ENCODE results near the gene CLTCL1. TPM values are rescaled to one million over a fixed set of nuclear protein-coding genes. Genes with fewer than 3 reads are reported as not detected.

The CLTCL1 gene
- total RNA-seq, 1 experiment from 2014 or later, result 7.1 TPM

DNA sequence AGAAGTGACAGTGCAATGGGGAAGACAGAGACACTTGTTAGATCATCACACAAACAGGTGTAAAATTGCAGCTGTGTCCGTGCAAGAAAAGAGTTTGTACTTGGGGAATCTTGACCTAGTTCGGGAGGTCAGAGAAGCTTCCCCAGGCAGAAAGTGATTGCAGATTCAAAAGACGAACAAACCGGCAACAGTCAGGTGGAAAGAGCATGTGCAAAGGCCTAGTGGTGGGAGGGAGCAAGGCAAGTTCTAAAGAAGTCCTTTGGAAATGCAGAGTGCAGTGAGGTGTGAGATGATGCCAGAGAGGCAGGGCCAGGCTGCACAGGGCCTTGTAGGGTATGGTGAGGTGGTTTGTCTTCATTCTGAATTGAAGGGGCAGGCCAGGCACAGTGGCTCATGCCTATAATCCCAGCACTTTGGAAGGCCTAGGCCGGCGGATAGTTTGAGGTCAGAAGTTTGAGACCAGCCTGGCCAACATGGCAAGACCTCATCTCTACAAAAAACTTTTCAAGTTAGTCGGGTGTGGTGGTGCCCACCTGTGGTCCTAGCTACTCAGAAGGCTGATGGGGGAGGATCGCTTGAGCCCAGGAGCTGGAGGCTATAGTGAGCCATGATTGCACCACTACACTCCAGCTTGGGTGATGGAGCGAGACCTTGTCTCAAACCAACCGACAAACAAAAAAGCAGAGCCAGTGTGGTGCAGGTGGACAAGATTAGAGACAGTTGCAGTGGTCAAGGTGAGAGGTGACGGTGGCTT is 145.1 kb downstream of the CLTCL1 start:
- no peak overlapping the region for H3K4me2 ChIP-seq (ENCODE audit: low read length)
- peaks cover 3 to 11% of the 10 kb centered on the region in 2 experiments for H3K4me1 ChIP-seq (ENCODE audit: control insufficient read depth in 1 of 2, insufficient read depth in 2 of 2, low read length in 2 of 2)
- no peak for DNase-seq (ENCODE audit: low read depth, low spot score)
- no peaks in the 10 kb centered on the region for H3K9me3 ChIP-seq (ENCODE audit: control insufficient read depth in 1 of 2, insufficient read depth in 1 of 2, low read depth in 1 of 2, low read length in 2 of 2)
- H3K9me2 ChIP-seq (ENCODE audit: insufficient read depth), result no peaks in the 10 kb centered on the region
- BruUV-seq (replicated peaks), result no TSS peak
- ATAC-seq, result no peak
- no peak overlapping the region for H3K27ac ChIP-seq (ENCODE audit: low read depth, low read length)
- peak overlapping the region; percentile 73 for H2AFZ ChIP-seq (ENCODE audit: low read depth, low read length, poor library complexity, severe bottlenecking)
- intact Hi-C loops (cut with micrococcal nuclease), result loop anchor here (10.0 kb wide), 1 partner anchor 328 kb away; the partner anchor contains the start of genes CDC45 and UFD1
- RAD21 ChIA-PET (ENCODE audit: low non-redundant PET in 1 of 2, low total read pairs in 2 of 2, uncharacterized antibody in 2 of 2, unreplicated experiment in 2 of 2), result no interaction called here
- CTCF ChIA-PET, result interaction anchor here (3.5 kb wide), 1 partner anchor 483 kb away, joined by 26 read pairs; no protein-coding TSS in a partner anchor
- H3K36me3 ChIP-seq (ENCODE audit: control insufficient read depth in 1 of 2, insufficient read depth in 2 of 2, low read length in 2 of 2), result peaks cover 9 to 11% of the 10 kb centered on the region in 2 experiments; a peak in 3 of 4 replicates
- H3K27me3 ChIP-seq (ENCODE audit: insufficient read depth, low read length), result no peaks in the 10 kb centered on the region
- TF ChIP-seq, protein P1, sequence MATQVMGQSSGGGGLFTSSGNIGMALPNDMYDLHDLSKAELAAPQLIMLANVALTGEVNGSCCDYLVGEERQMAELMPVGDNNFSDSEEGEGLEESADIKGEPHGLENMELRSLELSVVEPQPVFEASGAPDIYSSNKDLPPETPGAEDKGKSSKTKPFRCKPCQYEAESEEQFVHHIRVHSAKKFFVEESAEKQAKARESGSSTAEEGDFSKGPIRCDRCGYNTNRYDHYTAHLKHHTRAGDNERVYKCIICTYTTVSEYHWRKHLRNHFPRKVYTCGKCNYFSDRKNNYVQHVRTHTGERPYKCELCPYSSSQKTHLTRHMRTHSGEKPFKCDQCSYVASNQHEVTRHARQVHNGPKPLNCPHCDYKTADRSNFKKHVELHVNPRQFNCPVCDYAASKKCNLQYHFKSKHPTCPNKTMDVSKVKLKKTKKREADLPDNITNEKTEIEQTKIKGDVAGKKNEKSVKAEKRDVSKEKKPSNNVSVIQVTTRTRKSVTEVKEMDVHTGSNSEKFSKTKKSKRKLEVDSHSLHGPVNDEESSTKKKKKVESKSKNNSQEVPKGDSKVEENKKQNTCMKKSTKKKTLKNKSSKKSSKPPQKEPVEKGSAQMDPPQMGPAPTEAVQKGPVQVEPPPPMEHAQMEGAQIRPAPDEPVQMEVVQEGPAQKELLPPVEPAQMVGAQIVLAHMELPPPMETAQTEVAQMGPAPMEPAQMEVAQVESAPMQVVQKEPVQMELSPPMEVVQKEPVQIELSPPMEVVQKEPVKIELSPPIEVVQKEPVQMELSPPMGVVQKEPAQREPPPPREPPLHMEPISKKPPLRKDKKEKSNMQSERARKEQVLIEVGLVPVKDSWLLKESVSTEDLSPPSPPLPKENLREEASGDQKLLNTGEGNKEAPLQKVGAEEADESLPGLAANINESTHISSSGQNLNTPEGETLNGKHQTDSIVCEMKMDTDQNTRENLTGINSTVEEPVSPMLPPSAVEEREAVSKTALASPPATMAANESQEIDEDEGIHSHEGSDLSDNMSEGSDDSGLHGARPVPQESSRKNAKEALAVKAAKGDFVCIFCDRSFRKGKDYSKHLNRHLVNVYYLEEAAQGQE (IDR thresholded peaks at IDR 0.05; ENCODE audit: low read depth), result no peak
- TF ChIP-seq, protein P2, sequence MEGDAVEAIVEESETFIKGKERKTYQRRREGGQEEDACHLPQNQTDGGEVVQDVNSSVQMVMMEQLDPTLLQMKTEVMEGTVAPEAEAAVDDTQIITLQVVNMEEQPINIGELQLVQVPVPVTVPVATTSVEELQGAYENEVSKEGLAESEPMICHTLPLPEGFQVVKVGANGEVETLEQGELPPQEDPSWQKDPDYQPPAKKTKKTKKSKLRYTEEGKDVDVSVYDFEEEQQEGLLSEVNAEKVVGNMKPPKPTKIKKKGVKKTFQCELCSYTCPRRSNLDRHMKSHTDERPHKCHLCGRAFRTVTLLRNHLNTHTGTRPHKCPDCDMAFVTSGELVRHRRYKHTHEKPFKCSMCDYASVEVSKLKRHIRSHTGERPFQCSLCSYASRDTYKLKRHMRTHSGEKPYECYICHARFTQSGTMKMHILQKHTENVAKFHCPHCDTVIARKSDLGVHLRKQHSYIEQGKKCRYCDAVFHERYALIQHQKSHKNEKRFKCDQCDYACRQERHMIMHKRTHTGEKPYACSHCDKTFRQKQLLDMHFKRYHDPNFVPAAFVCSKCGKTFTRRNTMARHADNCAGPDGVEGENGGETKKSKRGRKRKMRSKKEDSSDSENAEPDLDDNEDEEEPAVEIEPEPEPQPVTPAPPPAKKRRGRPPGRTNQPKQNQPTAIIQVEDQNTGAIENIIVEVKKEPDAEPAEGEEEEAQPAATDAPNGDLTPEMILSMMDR (IDR thresholded peaks at IDR 0.05 in 2 of 3, conservative IDR thresholded peaks at IDR 0.05 in 1 of 3; ENCODE audit: borderline replicate concordance in 1 of 3, insufficient read depth in 1 of 3, low read depth in 2 of 3, low read length in 2 of 3), result 0 out of 6 replicates have a peak, but pooled peaks of 1 of the 3 experiments have one; percentile 13
- POLR2A ChIA-PET, result no interaction called here
- H3K9ac ChIP-seq (ENCODE audit: low read length), result no peak overlapping the region
- H3K4me3 ChIP-seq (replicated peaks in 1 of 2; ENCODE audit: low read depth in 1 of 2, low read length in 2 of 2), result no peak overlapping the region
- peaks cover 22% of the 10 kb centered on the region for H3K79me2 ChIP-seq (ENCODE audit: insufficient read depth, low read length)
- no peaks in the 10 kb centered on the region for H4K20me1 ChIP-seq (ENCODE audit: insufficient read depth)
